HuH-7 (cell line): ENCODE measurements around the gene PACRG.

Experiments
- DNase-seq: peaks from one replicate; pipeline ENCODE4 v3.0.0; 2011; ENCODE audit warnings: low spot score

PACRG gene

GRCh38 chr6:163014736-163015135 is 287.0 kb downstream of the PACRG start:
- DNase-seq, result no peak

- no peak for DNase-seq
Measured at GRCh38 chr6:163017801-163018200, 290.0 kb downstream of the PACRG start.

- no peak for DNase-seq
Measured at GRCh38 chr6:163019926-163020325, 292.2 kb downstream of the PACRG start.

- DNase-seq, result no peak
Measured at GRCh38 chr6:163021054-163021453, 293.3 kb downstream of the PACRG start.

- no peak for DNase-seq
Measured at GRCh38 chr6:163023700-163024099, 295.9 kb downstream of the PACRG start.

GRCh38 chr6:163026893-163027292 is 299.1 kb downstream of the PACRG start:
- DNase-seq, result no peak

GRCh38 chr6:163030980-163031379 is 303.2 kb downstream of the PACRG start:
- no peak for DNase-seq

GRCh38 chr6:163031931-163032330 is 304.2 kb downstream of the PACRG start:
- no peak for DNase-seq

- no peak for DNase-seq
Measured at GRCh38 chr6:163036160-163036645, 308.4 kb downstream of the PACRG start.

- DNase-seq, result no peak
Measured at GRCh38 chr6:163038317-163038716, 310.5 kb downstream of the PACRG start.

- DNase-seq, result no peak
Measured at GRCh38 chr6:163048345-163048744, 320.6 kb downstream of the PACRG start.

- no peak for DNase-seq
Measured at GRCh38 chr6:163053667-163054344, 326.0 kb downstream of the PACRG start.

- no peak for DNase-seq
Measured at GRCh38 chr6:163054641-163055040, 326.9 kb downstream of the PACRG start.

- no peak for DNase-seq
Measured at GRCh38 chr6:163057260-163057659, 329.5 kb downstream of the PACRG start.

- DNase-seq, result no peak
Measured at GRCh38 chr6:163062790-163063189, 335.0 kb downstream of the PACRG start.

- DNase-seq, result no peak
Measured at GRCh38 chr6:163063561-163063960, 335.8 kb downstream of the PACRG start.

GRCh38 chr6:163064397-163064796 is 336.6 kb downstream of the PACRG start:
- no peak for DNase-seq

- no peak for DNase-seq
Measured at GRCh38 chr6:163066200-163066599, 338.4 kb downstream of the PACRG start.

- no peak for DNase-seq
Measured at GRCh38 chr6:163077134-163077533, 349.4 kb downstream of the PACRG start.

GRCh38 chr6:163078712-163079111 is 350.9 kb downstream of the PACRG start:
- DNase-seq, result no peak

GRCh38 chr6:163080228-163080627 is 352.5 kb downstream of the PACRG start:
- DNase-seq, result no peak

- DNase-seq, result no peak
Measured at GRCh38 chr6:163083141-163083540, 355.4 kb downstream of the PACRG start.

- DNase-seq, result no peak
Measured at GRCh38 chr6:163085426-163085825, 357.7 kb downstream of the PACRG start.
